Activated naive CD8-positive, alpha-beta T cell treated with anti-CD3 and anti-CD28 coated beads, Interleukin-2, amount 10 ng/mL, durations not matched to agents 7 days and 5 days (primary cell): Measurements from ENCODE around the gene CDC20. TPM values are rescaled to one million over a fixed set of nuclear protein-coding genes. Genes with fewer than 3 reads are reported as not detected.
"Not testable (repeated sequence)": the region's sequence is repeated elsewhere in the genome, so short reads cannot be mapped to it uniquely, and the experiment has no call there.

Source experiments
- ATAC-seq: fragments of 150-1000 bp; cut with Tn5 transposase; one replicate; pipeline ENCODE4 v1.10.0; 2021; ENCODE audit warnings: low read depth, moderate library complexity
- POLR2A ChIA-PET: fragments of 350-600 bp; sonication (Branson Sonifier 250); formaldehyde crosslinking; loops from one replicate; lab custom pipeline; 2021; ENCODE audit warnings: antibody characterized with exemption; lab: Charles Lee
- DNase-seq: peaks from one replicate; pipeline ENCODE4 v3.0.0; 2021
- H3K27ac Mint-ChIP-seq: one replicate; pipeline ENCODE4 v1.8.0; 2022; ENCODE audit warnings: mild to moderate bottlenecking, mixed read lengths
- H3K27me3 Mint-ChIP-seq: one replicate; pipeline ENCODE4 v1.8.0; 2022; ENCODE audit warnings: mild to moderate bottlenecking, moderate library complexity, mixed read lengths
- H3K36me3 Mint-ChIP-seq: one replicate; pipeline ENCODE4 v1.8.0; 2021; ENCODE audit warnings: mild to moderate bottlenecking, mixed read lengths
- H3K4me1 Mint-ChIP-seq: one replicate; pipeline ENCODE4 v1.8.0; 2021; ENCODE audit warnings: mixed read lengths
- H3K4me3 Mint-ChIP-seq: one replicate; pipeline ENCODE4 v1.8.0; 2022; ENCODE audit warnings: mild to moderate bottlenecking, moderate library complexity, mixed read lengths
- H3K9me3 Mint-ChIP-seq: one replicate; pipeline ENCODE4 v1.8.0; 2021; ENCODE audit warnings: mixed read lengths
- total RNA-seq, 2 experiments: library from RNA; stranded (reverse); gene quantifications; one replicate each; pipeline ENCODE4 v1.2.3, GENCODE V29; 2021

The CDC20 gene
- total RNA-seq, 2 experiments from 2014 or later: 107 to 123 TPM

- no peaks in the 10 kb centered on the region for H3K9me3 Mint-ChIP-seq
- H3K36me3 Mint-ChIP-seq: peaks cover 20% of the 10 kb centered on the region
- no peaks in the 10 kb centered on the region for H3K27me3 Mint-ChIP-seq
- H3K27ac Mint-ChIP-seq: peak overlapping the region; percentile 84
- H3K4me1 Mint-ChIP-seq: peaks cover 30% of the 10 kb centered on the region
- peak overlapping the region; percentile 91 for H3K4me3 Mint-ChIP-seq
- no peak for ATAC-seq
- no peak for DNase-seq
- POLR2A ChIA-PET: interaction anchor here (0.5 to 3.6 kb wide), 13 partner anchors 8 to 601 kb away, joined by 3 to 47 read pairs (median 5); partner anchors contain the start of genes C1orf50, CDC20, CFAP57 and EBNA1BP2
These were observed 9.9 kb downstream of the CDC20 start for GRCh38 chr1:43368646-43369020.

GRCh38 chr1:43369779-43370178, 11.0 kb downstream of the CDC20 start:
- DNase-seq, H3K27ac Mint-ChIP-seq, H3K27me3 Mint-ChIP-seq, ATAC-seq, H3K9me3 Mint-ChIP-seq: not testable (repeated sequence)
- Mint-ChIP-seq H3K4me3 (peak overlapping the region; percentile 6), H3K4me1 (peaks cover 25% of the 10 kb centered on the region), H3K36me3 (peaks cover 16% of the 10 kb centered on the region)
- POLR2A ChIA-PET: interaction anchor here (0.6 to 3.6 kb wide), 5 partner anchors 9 to 195 kb away, joined by 3 to 47 read pairs (median 5); partner anchors contain the start of genes MED8 and SZT2

GRCh38 chr1:43370564-43370963, 11.8 kb downstream of the CDC20 start:
- H3K4me3 Mint-ChIP-seq: no peak overlapping the region
- H3K4me1 Mint-ChIP-seq: peaks cover 18% of the 10 kb centered on the region
- ATAC-seq: no peak
- no peak for DNase-seq
- no peaks in the 10 kb centered on the region for H3K27me3 Mint-ChIP-seq
- H3K9me3 Mint-ChIP-seq: no peaks in the 10 kb centered on the region
- peaks cover 13% of the 10 kb centered on the region for H3K36me3 Mint-ChIP-seq
- no peak overlapping the region for H3K27ac Mint-ChIP-seq
- POLR2A ChIA-PET: interaction anchor here (0.6 to 0.7 kb wide), 3 partner anchors 8 to 195 kb away, joined by 3 to 8 read pairs (median 5); no protein-coding TSS in a partner anchor

- Mint-ChIP-seq H3K4me1 (peaks cover 11% of the 10 kb centered on the region), H3K9me3 (no peaks in the 10 kb centered on the region), H3K27me3 (no peaks in the 10 kb centered on the region), H3K4me3 (no peak overlapping the region), H3K36me3 (peaks cover 6% of the 10 kb centered on the region), H3K27ac (no peak overlapping the region)
- DNase-seq (no peak), ATAC-seq (no peak)
- POLR2A ChIA-PET: no interaction called here
These were observed 13.4 kb downstream of the CDC20 start for GRCh38 chr1:43372172-43372571.

DNA sequence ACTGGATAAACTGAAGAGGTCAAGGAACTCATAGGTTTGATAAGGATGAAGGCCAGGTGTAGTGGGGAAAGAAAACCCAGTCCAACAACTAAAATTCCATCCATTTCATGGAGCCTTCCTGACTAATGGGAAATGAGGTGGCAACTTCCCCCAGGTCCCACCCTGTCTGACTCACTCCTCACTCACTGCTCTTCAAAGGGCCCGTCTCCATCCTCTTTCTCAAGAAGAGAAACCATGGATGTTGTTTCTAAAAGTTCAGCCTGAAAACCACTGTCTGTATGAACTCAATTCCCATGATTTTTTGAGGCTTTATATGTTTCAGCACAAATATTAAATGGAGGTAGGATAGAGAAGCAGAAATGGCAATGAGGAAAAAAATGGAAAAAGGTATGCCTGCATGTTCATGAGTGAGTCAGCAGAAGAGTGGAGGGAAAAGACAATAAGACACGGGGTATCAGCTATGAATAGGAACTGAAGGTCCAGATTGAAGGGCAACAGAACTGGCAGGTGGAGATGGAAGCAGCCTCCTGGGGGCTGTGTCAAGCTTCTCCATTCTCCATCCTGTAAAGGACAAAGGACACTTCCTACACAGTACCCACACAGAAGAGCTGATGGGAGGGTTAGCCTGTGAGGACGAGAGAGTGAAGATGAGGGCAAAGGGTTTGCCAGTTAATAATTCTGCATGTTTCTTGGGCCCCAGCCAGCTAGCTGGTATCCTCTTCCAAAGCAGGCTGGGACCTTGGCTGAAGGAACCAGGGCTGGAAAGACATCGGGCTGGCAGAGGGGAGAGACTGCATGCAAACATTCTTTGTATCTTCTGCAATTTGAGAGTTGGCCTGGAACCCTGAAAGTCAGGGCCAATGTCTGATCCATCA, 14.5 kb downstream of the CDC20 start:
- Mint-ChIP-seq H3K9me3 (no peaks in the 10 kb centered on the region), H3K27me3 (no peaks in the 10 kb centered on the region), H3K36me3 (peaks cover 5% of the 10 kb centered on the region), H3K4me3 (no peak overlapping the region), H3K27ac (no peak overlapping the region), H3K4me1 (peaks cover 10% of the 10 kb centered on the region)
- ATAC-seq (no peak), DNase-seq (no peak)
- POLR2A ChIA-PET: interaction anchor here (0.8 kb wide), 1 partner anchor 9 kb away, joined by 3 read pairs; no protein-coding TSS in a partner anchor

GRCh38 chr1:43376723-43377235, 18.0 kb downstream of the CDC20 start:
- DNase-seq: no peak
- Mint-ChIP-seq H3K27ac (no peak overlapping the region), H3K4me1 (peaks cover 9% of the 10 kb centered on the region), H3K36me3 (peaks cover 16% of the 10 kb centered on the region), H3K9me3 (no peaks in the 10 kb centered on the region), H3K4me3 (no peak overlapping the region), H3K27me3 (no peaks in the 10 kb centered on the region)
- ATAC-seq: no peak
- POLR2A ChIA-PET: interaction anchor here (0.6 to 1.5 kb wide), 3 partner anchors 8 to 13 kb away, joined by 3 to 5 read pairs (median 4); partner anchors contain the start of genes ELOVL1, MED8 and SZT2

GRCh38 chr1:43377831-43378230, 19.1 kb downstream of the CDC20 start:
- POLR2A ChIA-PET: interaction anchor here (0.5 to 1.5 kb wide), 4 partner anchors 10 to 128 kb away, joined by 3 read pairs; partner anchors contain the start of genes MED8 and SZT2
- no peaks in the 10 kb centered on the region for H3K27me3 Mint-ChIP-seq
- no peak for ATAC-seq
- no peak for DNase-seq
- H3K4me1 Mint-ChIP-seq: peaks cover 9% of the 10 kb centered on the region
- H3K27ac Mint-ChIP-seq: no peak overlapping the region
- no peak overlapping the region for H3K4me3 Mint-ChIP-seq
- H3K36me3 Mint-ChIP-seq: peaks cover 22% of the 10 kb centered on the region
- H3K9me3 Mint-ChIP-seq: no peaks in the 10 kb centered on the region

GRCh38 chr1:43379476-43379875, 20.7 kb downstream of the CDC20 start:
- peaks cover 12% of the 10 kb centered on the region for H3K4me1 Mint-ChIP-seq
- peaks cover 26% of the 10 kb centered on the region for H3K36me3 Mint-ChIP-seq
- no peak overlapping the region for H3K27ac Mint-ChIP-seq
- DNase-seq (no peak), ATAC-seq (no peak)
- H3K9me3 Mint-ChIP-seq: no peaks in the 10 kb centered on the region
- POLR2A ChIA-PET: no interaction called here
- no peaks in the 10 kb centered on the region for H3K27me3 Mint-ChIP-seq
- no peak overlapping the region for H3K4me3 Mint-ChIP-seq

DNA sequence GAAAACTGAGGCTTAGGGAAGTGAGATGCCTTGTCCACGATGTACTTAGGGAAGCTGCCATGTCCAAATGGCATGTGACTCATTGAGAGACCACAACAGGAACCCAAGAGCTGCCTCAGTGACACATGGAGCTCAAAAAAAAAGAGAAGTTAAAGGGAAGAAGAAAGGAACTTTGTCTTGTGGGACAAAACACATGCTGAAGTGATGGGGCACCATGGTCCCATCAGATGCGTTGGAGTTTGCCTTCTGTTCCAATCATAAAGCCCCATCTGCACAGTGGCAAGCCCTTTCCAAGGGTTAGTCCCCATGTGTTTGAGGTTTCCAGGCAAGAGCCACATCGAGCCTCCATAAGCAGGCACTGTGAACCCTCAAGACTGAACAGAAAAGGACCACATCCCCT, 22.8 kb downstream of the CDC20 start:
- Mint-ChIP-seq H3K4me1 (peaks cover 12% of the 10 kb centered on the region), H3K4me3 (no peak overlapping the region), H3K27ac (no peak overlapping the region), H3K36me3 (peaks cover 29% of the 10 kb centered on the region), H3K27me3 (no peaks in the 10 kb centered on the region), H3K9me3 (no peaks in the 10 kb centered on the region)
- POLR2A ChIA-PET: interaction anchor here (0.6 to 1.5 kb wide), 3 partner anchors 8 to 17 kb away, joined by 3 to 5 read pairs (median 4); partner anchors contain the start of gene ELOVL1
- ATAC-seq (no peak), DNase-seq (no peak)

- peaks cover 29% of the 10 kb centered on the region for H3K36me3 Mint-ChIP-seq
- no peak for DNase-seq
- H3K4me3 Mint-ChIP-seq: no peak overlapping the region
- no peak for ATAC-seq
- peaks cover 12% of the 10 kb centered on the region for H3K4me1 Mint-ChIP-seq
- H3K27me3 Mint-ChIP-seq: no peaks in the 10 kb centered on the region
- no peaks in the 10 kb centered on the region for H3K9me3 Mint-ChIP-seq
- POLR2A ChIA-PET: interaction anchor here (0.6 to 1.5 kb wide), 3 partner anchors 9 to 17 kb away, joined by 3 to 5 read pairs (median 4); partner anchors contain the start of gene ELOVL1
- no peak overlapping the region for H3K27ac Mint-ChIP-seq
These were observed 23.4 kb downstream of the CDC20 start for GRCh38 chr1:43382027-43382779.

DNA sequence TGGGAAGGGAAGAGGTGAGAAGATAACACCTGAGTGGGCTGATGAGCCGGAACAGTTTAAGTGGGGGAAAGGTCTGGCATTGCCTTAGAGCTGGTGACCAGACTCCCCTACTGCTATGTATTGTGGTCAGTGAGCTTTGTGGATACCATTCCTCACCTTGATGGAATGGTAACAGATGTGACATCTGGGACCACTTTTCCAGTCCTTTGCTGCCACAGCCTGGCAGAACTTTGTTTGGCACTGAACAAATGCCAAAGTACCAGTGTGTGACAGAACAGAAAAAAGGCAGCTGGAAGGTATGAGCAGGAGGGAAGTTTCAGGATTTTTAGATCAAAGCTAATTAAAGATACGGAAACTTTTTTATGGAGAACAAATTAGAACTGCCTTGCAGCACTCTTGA, 24.7 kb downstream of the CDC20 start:
- Mint-ChIP-seq H3K36me3 (peaks cover 29% of the 10 kb centered on the region), H3K27ac (no peak overlapping the region), H3K9me3 (no peaks in the 10 kb centered on the region), H3K4me1 (peaks cover 16% of the 10 kb centered on the region), H3K27me3 (no peaks in the 10 kb centered on the region), H3K4me3 (no peak overlapping the region)
- POLR2A ChIA-PET: no interaction called here
- no peak for DNase-seq
- ATAC-seq: no peak

DNA sequence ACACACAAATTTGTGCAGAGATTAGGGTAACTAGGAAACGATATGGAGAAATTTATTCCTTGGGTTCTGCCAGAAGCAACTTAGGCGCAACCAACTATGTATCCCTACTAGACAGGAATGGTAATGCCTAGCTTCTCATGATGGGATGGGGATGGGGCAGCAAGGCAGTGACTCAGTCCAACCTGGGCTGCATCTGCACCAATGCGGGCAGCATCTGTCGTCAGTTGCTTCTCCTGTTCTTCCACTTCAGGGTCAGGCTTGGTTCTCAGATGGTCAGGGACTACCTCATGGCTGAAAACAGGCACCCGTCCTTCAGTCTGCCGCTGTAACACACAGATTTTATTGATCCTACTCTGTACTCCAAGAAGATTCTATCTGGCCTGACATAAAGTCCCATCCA, 27.9 kb downstream of the CDC20 start:
- peaks cover 17% of the 10 kb centered on the region for H3K36me3 Mint-ChIP-seq
- no peak for ATAC-seq

More for the DNA sequence above, 27.9 kb downstream of the CDC20 start:
- H3K27ac Mint-ChIP-seq: no peak overlapping the region
- no peaks in the 10 kb centered on the region for H3K27me3 Mint-ChIP-seq
- peaks cover 24% of the 10 kb centered on the region for H3K4me1 Mint-ChIP-seq
- no peak for DNase-seq
- H3K4me3 Mint-ChIP-seq: no peak overlapping the region
- no peaks in the 10 kb centered on the region for H3K9me3 Mint-ChIP-seq
- POLR2A ChIA-PET: no interaction called here
